Trophoblast cell (in vitro differentiated cells and primary cell): ENCODE data around the gene P3H2.

ENCODE experiments used
- DNase-seq, 2 donors: peaks; one replicate each; pipeline ENCODE4 v3.0.0-alpha.2; 2016
- H2AFZ ChIP-seq: 2 replicates; pipeline ENCODE4 v1.6.1; 2013; ENCODE audit warnings: low read length, moderate library complexity, mild to moderate bottlenecking; ENCODE audit not compliant: insufficient read depth, poor library complexity
- H2AK5ac ChIP-seq: 2 replicates; pipeline ENCODE4 v1.6.1; 2013; ENCODE audit warnings: mild to moderate bottlenecking, low read length
- H2BK120ac ChIP-seq: 2 replicates; pipeline ENCODE4 v1.6.1; 2013; ENCODE audit warnings: low read length, mild to moderate bottlenecking, moderate library complexity; ENCODE audit not compliant: insufficient read depth, poor library complexity
- H2BK12ac ChIP-seq: 2 replicates; pipeline ENCODE4 v1.6.1; 2013; ENCODE audit warnings: mild to moderate bottlenecking, low read length, moderate library complexity
- H2BK5ac ChIP-seq: 2 replicates; pipeline ENCODE4 v1.6.1; 2013; ENCODE audit warnings: low read length, low read depth, moderate library complexity, mild to moderate bottlenecking; ENCODE audit not compliant: poor library complexity
- H3K14ac ChIP-seq: 2 replicates; pipeline ENCODE4 v1.6.1; 2013; ENCODE audit warnings: mild to moderate bottlenecking, low read length
- H3K18ac ChIP-seq: 2 replicates; pipeline ENCODE4 v1.6.1; 2013; ENCODE audit warnings: mild to moderate bottlenecking, low read length
- H3K23ac ChIP-seq: 2 replicates; pipeline ENCODE4 v1.6.1; 2013; ENCODE audit warnings: low read length
- H3K27ac ChIP-seq: 2 replicates; pipeline ENCODE4 v1.5.1; 2013; ENCODE audit warnings: low read depth, mild to moderate bottlenecking, inconsistent platforms, low read length, moderate library complexity
- H3K27me3 ChIP-seq: 2 replicates; pipeline ENCODE4 v1.6.1; 2013; ENCODE audit warnings: inconsistent platforms, mild to moderate bottlenecking, low read length, moderate library complexity; ENCODE audit not compliant: insufficient read depth
- H3K36me3 ChIP-seq, 2 experiments: 1 replicate in 1 of 2; 2 replicates in 1 of 2; pipeline ENCODE4 v1.6.1; 2013; ENCODE audit warnings: low read length in 2 of 2, mild to moderate bottlenecking in 2 of 2, moderate library complexity in 1 of 2; ENCODE audit not compliant: insufficient read depth in 2 of 2, control insufficient read depth in 1 of 2
- H3K4ac ChIP-seq: 2 replicates; pipeline ENCODE4 v1.6.1; 2013; ENCODE audit warnings: low read depth, mild to moderate bottlenecking, low read length, moderate library complexity
- H3K4me1 ChIP-seq, 2 experiments: 1 replicate in 1 of 2; 2 replicates in 1 of 2; pipeline ENCODE4 v1.6.1; 2013; ENCODE audit warnings: low read length in 2 of 2, mild to moderate bottlenecking in 2 of 2, moderate library complexity in 1 of 2; ENCODE audit not compliant: insufficient read depth in 2 of 2, control insufficient read depth in 1 of 2
- H3K4me2 ChIP-seq: 2 replicates; pipeline ENCODE4 v1.6.1; 2013; ENCODE audit warnings: inconsistent platforms, mild to moderate bottlenecking, low read length, moderate library complexity
- H3K4me3 ChIP-seq: 2 replicates; pipeline ENCODE4 v1.5.1; 2013; ENCODE audit warnings: mild to moderate bottlenecking, low read depth, low read length, inconsistent platforms
- H3K79me1 ChIP-seq: one replicate; pipeline ENCODE4 v1.6.1; 2013; ENCODE audit warnings: low read length
- H3K79me2 ChIP-seq: 2 replicates; pipeline ENCODE4 v1.6.1; 2013; ENCODE audit warnings: low read length, mild to moderate bottlenecking; ENCODE audit not compliant: control insufficient read depth, insufficient read depth, poor library complexity
- H3K9ac ChIP-seq: 2 replicates; pipeline ENCODE4 v1.6.1; 2013; ENCODE audit warnings: mild to moderate bottlenecking, low read length
- H3K9me3 ChIP-seq: 2 replicates; pipeline ENCODE4 v1.6.1; 2013; ENCODE audit warnings: low read depth, mild to moderate bottlenecking, control low read depth, inconsistent platforms, low read length; ENCODE audit not compliant: insufficient read depth
- H4K12ac ChIP-seq: 2 replicates; pipeline ENCODE4 v1.6.1; 2013; ENCODE audit warnings: low read depth, mild to moderate bottlenecking, low read length, moderate library complexity
- H4K8ac ChIP-seq: 2 replicates; pipeline ENCODE4 v1.6.1; 2013; ENCODE audit warnings: low read depth, mild to moderate bottlenecking, low read length, moderate library complexity
- H4K91ac ChIP-seq: one replicate; pipeline ENCODE4 v1.6.1; 2013; ENCODE audit warnings: low read depth, mild to moderate bottlenecking, low read length, moderate library complexity
- WGBS: extraction: QIAGEN DNeasy Blood & Tissue Kit; methylation state at CpG from one replicate; pipeline ENCODE4 v1.1.7; 2013; ENCODE audit warnings: missing lambda C conversion rate; ENCODE audit not compliant: insufficient read length, insufficient coverage; ENCODE audit errors: extremely low coverage; 5-methylcytosine and 5-hydroxymethylcytosine counted together

Gene P3H2

GRCh38 chr3:190053919-190054672 lies 66.6 kb downstream of the P3H2 start:
- Histone ChIP-seq H2AFZ (no peak overlapping the region), H3K36me3 (no peaks in the 10 kb centered on the region), H2BK120ac (no peak overlapping the region), H3K4me1 (peaks cover 3 to 7% of the 10 kb centered on the region in 2 experiments), H2BK12ac (no peak overlapping the region), H3K27me3 (no peaks in the 10 kb centered on the region), H4K91ac (no peak overlapping the region), H3K79me1 (peaks cover 1% of the 10 kb centered on the region), H3K23ac (no peak overlapping the region), H4K12ac (no peak overlapping the region), H2AK5ac (no peak overlapping the region), H4K8ac (no peak overlapping the region), H3K14ac (no peak overlapping the region), H3K9me3 (no peaks in the 10 kb centered on the region), H3K4ac (no peak overlapping the region), H3K79me2 (no peaks in the 10 kb centered on the region), H2BK5ac (no peak overlapping the region), H3K4me3 (no peak overlapping the region), H3K18ac (no peak overlapping the region), H3K9ac (no peak overlapping the region), H3K4me2 (no peak overlapping the region), H3K27ac (no peak overlapping the region)
- no CpG with 5 or more reads among the region's 4 CpGs for WGBS
- DNase-seq, result peak; percentile 30 to 81

GRCh38 chr3:190051641-190052040 lies 69.1 kb downstream of the P3H2 start:
- H3K4me3 ChIP-seq, result no peak overlapping the region
- H3K9me3 ChIP-seq, result no peaks in the 10 kb centered on the region
- peak overlapping the region; percentile 9 for H3K27ac ChIP-seq
- no peak overlapping the region for H2BK12ac ChIP-seq
- no peak overlapping the region for H2BK120ac ChIP-seq
- no peak overlapping the region for H2AK5ac ChIP-seq
- H3K9ac ChIP-seq, result no peak overlapping the region
- no peak overlapping the region for H2AFZ ChIP-seq
- WGBS, result no CpG with 5 or more reads among the region's 2 CpGs
- H3K18ac ChIP-seq, result no peak overlapping the region
- no peaks in the 10 kb centered on the region for H3K36me3 ChIP-seq
- no peak overlapping the region for H3K23ac ChIP-seq
- H2BK5ac ChIP-seq, result no peak overlapping the region
- no peak overlapping the region for H4K12ac ChIP-seq
- DNase-seq, result no peak
- no peak overlapping the region for H4K8ac ChIP-seq
- H3K14ac ChIP-seq, result no peak overlapping the region
- H3K27me3 ChIP-seq, result no peaks in the 10 kb centered on the region
- no peak overlapping the region for H3K4ac ChIP-seq
- H3K4me2 ChIP-seq, result no peak overlapping the region
- H3K79me2 ChIP-seq, result no peaks in the 10 kb centered on the region
- H3K4me1 ChIP-seq, result peaks cover 0 to 2% of the 10 kb centered on the region in 2 experiments
- H3K79me1 ChIP-seq, result peaks cover 2% of the 10 kb centered on the region
- peak overlapping the region; percentile 24 for H4K91ac ChIP-seq

- no peaks in the 10 kb centered on the region for H3K36me3 ChIP-seq
- no peak overlapping the region for H3K4me2 ChIP-seq
- H3K9me3 ChIP-seq, result no peaks in the 10 kb centered on the region
- H3K4me1 ChIP-seq, result peaks cover 0 to 6% of the 10 kb centered on the region in 2 experiments
- H4K8ac ChIP-seq, result no peak overlapping the region
- H2BK12ac ChIP-seq, result no peak overlapping the region
- no peak for DNase-seq
- no peak overlapping the region for H2BK120ac ChIP-seq
- no peak overlapping the region for H3K9ac ChIP-seq
- no peaks in the 10 kb centered on the region for H3K27me3 ChIP-seq
- no peak overlapping the region for H3K14ac ChIP-seq
- no peak overlapping the region for H3K4me3 ChIP-seq
- no peak overlapping the region for H4K12ac ChIP-seq
- no peak overlapping the region for H3K23ac ChIP-seq
- no CpG with 5 or more reads among the region's 9 CpGs for WGBS
- no peak overlapping the region for H2AK5ac ChIP-seq
- H3K79me1 ChIP-seq, result peaks cover 2% of the 10 kb centered on the region
- no peak overlapping the region for H4K91ac ChIP-seq
- peak overlapping the region; percentile 40 for H2BK5ac ChIP-seq
- no peak overlapping the region for H3K18ac ChIP-seq
- no peak overlapping the region for H2AFZ ChIP-seq
- no peak overlapping the region for H3K27ac ChIP-seq
- no peak overlapping the region for H3K4ac ChIP-seq
- no peaks in the 10 kb centered on the region for H3K79me2 ChIP-seq
Measured at GRCh38 chr3:190048932-190049441, 71.7 kb downstream of the P3H2 start.

- no peak for DNase-seq
- Histone ChIP-seq H3K9ac (no peak overlapping the region), H3K14ac (no peak overlapping the region), H3K4me1 (peaks cover 0 to 4% of the 10 kb centered on the region in 2 experiments), H3K27me3 (no peaks in the 10 kb centered on the region), H3K4me2 (no peak overlapping the region), H4K8ac (no peak overlapping the region), H3K23ac (no peak overlapping the region), H3K4me3 (no peak overlapping the region), H4K91ac (no peak overlapping the region), H2BK5ac (no peak overlapping the region), H2AK5ac (no peak overlapping the region), H2BK12ac (no peak overlapping the region), H3K36me3 (no peaks in the 10 kb centered on the region), H3K4ac (no peak overlapping the region), H4K12ac (no peak overlapping the region), H3K79me1 (peaks cover 4% of the 10 kb centered on the region), H3K79me2 (no peaks in the 10 kb centered on the region), H3K9me3 (no peaks in the 10 kb centered on the region), H3K27ac (no peak overlapping the region), H3K18ac (no peak overlapping the region), H2BK120ac (no peak overlapping the region), H2AFZ (no peak overlapping the region)
- no CpG with 5 or more reads among the region's 2 CpGs for WGBS
Measured at GRCh38 chr3:190044974-190045373, 75.7 kb downstream of the P3H2 start.
